ENCODE results near the gene SFN.

Gene SFN

GRCh38 chr1:26911399-26912146, 48.6 kb downstream of the SFN start:
- no peak for DNase-seq (ENCODE audit: low read depth)

GRCh38 chr1:26912147-26912490, 49.2 kb downstream of the SFN start:
- no peak for DNase-seq (ENCODE audit: low read depth)

- no peak for DNase-seq (ENCODE audit: low read depth)
These were observed 50.4 kb downstream of the SFN start for GRCh38 chr1:26913389-26913753.

Measured in T-helper 22 cell (primary cell).